Measurements from ENCODE around the gene SELENOF. TPM values are rescaled to one million over a fixed set of nuclear protein-coding genes. Genes with fewer than 3 reads are reported as not detected.

SELENOF gene
- total RNA-seq, 6 experiments from 2014 or later, result 95.5 to 130 (median 107) TPM

GRCh38 chr1:86938855-86939254, 24.9 kb upstream of the SELENOF start:
- no peaks in the 10 kb centered on the region for H3K27me3 ChIP-seq
- no peak overlapping the region for H3K27ac ChIP-seq
- intact Hi-C loops (cut with DNase I), result no loop called here
- peaks cover 0 to 10% (median 0%) of the 10 kb centered on the region in 4 donors for H3K4me1 ChIP-seq
- no peaks in the 10 kb centered on the region for H3K9me3 ChIP-seq
- no peaks in the 10 kb centered on the region for H3K36me3 ChIP-seq
- WGBS (ENCODE audit: insufficient coverage, low coverage, low lambda C conversion rate, missing lambda C conversion rate), result 53% methylated on average over 2 of the region's 2 CpGs
- no peak overlapping the region for H3K4me3 ChIP-seq
- no peak for ATAC-seq
- DNase-seq, result no peak
- TF ChIP-seq POLR2A (IDR thresholded peaks at IDR 0.05), result no peak

- no peak overlapping the region for H3K4me3 ChIP-seq
Measured at GRCh38 chr1:86938450-86938849, 24.5 kb upstream of the SELENOF start.

GRCh38 chr1:86933562-86934377, 19.8 kb upstream of the SELENOF start:
- Histone ChIP-seq H3K27me3 (no peaks in the 10 kb centered on the region), H3K27ac (no peak overlapping the region), H3K9me3 (no peaks in the 10 kb centered on the region), H3K4me3 (no peak overlapping the region), H3K36me3 (no peaks in the 10 kb centered on the region), H3K4me1 (peaks cover 0 to 7% (median 0%) of the 10 kb centered on the region in 4 donors)
- TF ChIP-seq POLR2A (IDR thresholded peaks at IDR 0.05) (no peak), CTCF (IDR thresholded peaks at IDR 0.05) (no peak)
- 61% methylated on average over 7 of the region's 7 CpGs for WGBS (ENCODE audit: insufficient coverage, low coverage, low lambda C conversion rate, missing lambda C conversion rate)
- peak in 3 of 4 donors; percentile 25 to 45 (median 33) for ATAC-seq
- DNase-seq, result no peak
- intact Hi-C loops (cut with DNase I), result no loop called here

More at GRCh38 chr1:86938450-86938849, 24.5 kb upstream of the SELENOF start:
- no peaks in the 10 kb centered on the region for H3K9me3 ChIP-seq
- ATAC-seq, result peak; percentile 68 to 91 (median 87)
- H3K4me1 ChIP-seq, result peaks cover 0 to 10% (median 0%) of the 10 kb centered on the region in 4 donors
- H3K27me3 ChIP-seq, result no peaks in the 10 kb centered on the region
- H3K36me3 ChIP-seq, result no peaks in the 10 kb centered on the region
- DNase-seq, result no peak
- 25% methylated on average over 1 of the region's 1 CpG for WGBS (ENCODE audit: insufficient coverage, low coverage, low lambda C conversion rate, missing lambda C conversion rate)
- TF ChIP-seq POLR2A (IDR thresholded peaks at IDR 0.05) (no peak), CTCF (IDR thresholded peaks at IDR 0.05) (no peak)
- intact Hi-C loops (cut with DNase I), result no loop called here
- H3K27ac ChIP-seq, result no peak overlapping the region

GRCh38 chr1:86933051-86933450, 19.1 kb upstream of the SELENOF start:
- no peak overlapping the region for H3K4me3 ChIP-seq
- DNase-seq, result no peak
- no peaks in the 10 kb centered on the region for H3K36me3 ChIP-seq
- intact Hi-C loops (cut with DNase I), result no loop called here
- ATAC-seq, result no peak
- peaks cover 0 to 8% (median 0%) of the 10 kb centered on the region in 4 donors for H3K4me1 ChIP-seq
- no peak for TF ChIP-seq CTCF (IDR thresholded peaks at IDR 0.05)
- no peak overlapping the region for H3K27ac ChIP-seq
- WGBS (ENCODE audit: insufficient coverage, low coverage, low lambda C conversion rate, missing lambda C conversion rate), result 98% methylated on average over 3 of the region's 3 CpGs
- no peaks in the 10 kb centered on the region for H3K27me3 ChIP-seq
- no peaks in the 10 kb centered on the region for H3K9me3 ChIP-seq

- Histone ChIP-seq H3K9me3 (no peaks in the 10 kb centered on the region), H3K27ac (no peak overlapping the region), H3K4me3 (no peak overlapping the region), H3K4me1 (peaks cover 0 to 9% (median 0%) of the 10 kb centered on the region in 4 donors), H3K36me3 (no peaks in the 10 kb centered on the region), H3K27me3 (no peaks in the 10 kb centered on the region)
- 27% methylated on average over 1 of the region's 1 CpG for WGBS (ENCODE audit: insufficient coverage, low coverage, low lambda C conversion rate, missing lambda C conversion rate)
- no peak for DNase-seq
- peak in 1 of 4 donors; percentile 23 for ATAC-seq
- intact Hi-C loops (cut with DNase I), result no loop called here
- TF ChIP-seq CTCF (IDR thresholded peaks at IDR 0.05) (no peak), POLR2A (IDR thresholded peaks at IDR 0.05) (no peak)
Measured at GRCh38 chr1:86928819-86929218, 14.9 kb upstream of the SELENOF start.
